DMS153 treated with DMSO at 0.1 percent for 48 hours (cell line): Measurements from ENCODE around the gene ITGAX.

Source experiments
- DNase-seq: peaks from one replicate; lab custom pipeline; 2025; ENCODE audit not compliant: unreplicated experiment; lab: John Stamatoyannopoulos, UW

ITGAX gene

DNA sequence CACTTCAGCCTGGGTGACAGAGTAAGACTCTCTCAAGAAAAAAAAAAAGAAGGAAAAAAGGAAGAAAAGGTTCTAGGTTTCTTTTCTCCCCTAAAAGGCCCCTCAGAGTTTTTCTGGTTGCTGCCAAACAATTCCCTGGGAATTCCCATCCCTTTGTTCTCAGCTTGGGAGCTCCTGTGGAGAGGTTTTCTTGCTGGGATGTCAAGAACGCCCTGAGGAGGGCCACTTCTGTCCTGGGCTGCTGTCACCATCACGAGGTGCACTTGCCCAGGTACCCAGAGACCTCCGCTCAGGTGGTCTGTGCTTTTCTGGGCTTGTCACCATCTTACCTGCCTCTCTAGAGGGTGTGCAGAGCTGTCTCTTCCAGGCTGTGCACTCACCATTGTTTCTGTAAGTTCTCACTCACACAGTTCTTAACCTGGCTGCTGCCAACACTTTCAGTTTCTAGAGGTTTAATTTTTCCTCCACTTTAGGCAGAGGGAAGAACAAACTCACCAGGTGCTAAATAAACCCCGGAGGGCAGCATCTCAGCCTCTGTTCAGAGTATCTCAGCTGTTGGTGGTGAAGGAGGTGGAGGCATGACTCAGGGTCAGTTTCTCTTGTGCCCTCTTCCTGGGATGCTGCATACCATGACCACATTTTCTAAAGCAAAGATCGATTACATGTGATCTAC lies 75.5 kb downstream of the ITGAX start:
- no peak for DNase-seq
